NCI-H345 (cell line): ENCODE results near the gene ARHGAP30.
"Not testable (repeated sequence)": the region's sequence is repeated elsewhere in the genome, so short reads cannot be mapped to it uniquely, and the experiment has no call there.

ENCODE experiments used
- DNase-seq: peaks from one replicate; lab custom pipeline; 2025; lab: John Stamatoyannopoulos, UW

ARHGAP30 gene

GRCh38 chr1:161069731-161070270 lies at the start of gene ARHGAP30:
Gene ARHGAP30, minus strand, starts transcription at chr1:161069891. Its CDS starts 267 bp downstream, at chr1:161069624.
- DNase-seq, result no peak

GRCh38 chr1:161117759-161118581 lies 48.3 kb upstream of the ARHGAP30 start, which contains the start of the genes NIT1 and PFDN2:
Gene NIT1, plus strand, starts transcription at chr1:161118105. Its CDS starts 72 bp downstream, at chr1:161118177.
Gene PFDN2, minus strand, starts transcription at chr1:161118037. Its CDS starts 11 bp downstream, at chr1:161118026.
- peak; percentile 89 for DNase-seq

GRCh38 chr1:161115961-161116360 lies 46.3 kb upstream of the ARHGAP30 start:
- DNase-seq, result not testable (repeated sequence)

GRCh38 chr1:161115132-161115711 lies 45.5 kb upstream of the ARHGAP30 start:
- no peak for DNase-seq

GRCh38 chr1:161114556-161114955 lies 44.9 kb upstream of the ARHGAP30 start:
- no peak for DNase-seq

GRCh38 chr1:161113915-161114314 lies 44.2 kb upstream of the ARHGAP30 start:
- DNase-seq, result no peak

- DNase-seq, result no peak
Measured at GRCh38 chr1:161111527-161111926, 41.8 kb upstream of the ARHGAP30 start.

GRCh38 chr1:161111117-161111516 lies 41.4 kb upstream of the ARHGAP30 start:
- DNase-seq, result no peak

GRCh38 chr1:161106431-161106830 lies 36.7 kb upstream of the ARHGAP30 start:
- no peak for DNase-seq

- DNase-seq, result no peak
Measured at GRCh38 chr1:161100556-161100955, 30.9 kb upstream of the ARHGAP30 start.

GRCh38 chr1:161099090-161099802 lies 29.6 kb upstream of the ARHGAP30 start:
- peak; percentile 7 for DNase-seq

GRCh38 chr1:161098210-161099068 lies 28.7 kb upstream of the ARHGAP30 start, which contains the start of gene KLHDC9:
Gene KLHDC9, plus strand, starts transcription at chr1:161098361. Its CDS starts 175 bp downstream, at chr1:161098536.
- peak; percentile 93 for DNase-seq

GRCh38 chr1:161096530-161096929 lies 26.8 kb upstream of the ARHGAP30 start:
- DNase-seq, result no peak

- DNase-seq, result no peak
Measured at GRCh38 chr1:161096015-161096414, 26.3 kb upstream of the ARHGAP30 start.

- no peak for DNase-seq
Measured at GRCh38 chr1:161095230-161095629, 25.5 kb upstream of the ARHGAP30 start.

- no peak for DNase-seq
Measured at GRCh38 chr1:161094481-161094880, 24.8 kb upstream of the ARHGAP30 start.

GRCh38 chr1:161092621-161093028 lies 22.9 kb upstream of the ARHGAP30 start:
- DNase-seq, result no peak

- no peak for DNase-seq
Measured at GRCh38 chr1:161091796-161092507, 22.3 kb upstream of the ARHGAP30 start.

- no peak for DNase-seq
Measured at GRCh38 chr1:161091093-161091492, 21.4 kb upstream of the ARHGAP30 start.

- DNase-seq, result no peak
Measured at GRCh38 chr1:161090617-161091016, 20.9 kb upstream of the ARHGAP30 start.

- DNase-seq, result no peak
Measured at GRCh38 chr1:161089938-161090337, 20.2 kb upstream of the ARHGAP30 start.
